ENCODE measurements around the gene ZNF576. TPM values are rescaled to one million over a fixed set of nuclear protein-coding genes. Genes with fewer than 3 reads are reported as not detected.
"Not testable (repeated sequence)": the region's sequence is repeated elsewhere in the genome, so short reads cannot be mapped to it uniquely, and the experiment has no call there.

The ZNF576 gene
- 19.2 and 20.8 TPM in 2 replicates for total RNA-seq

- intact Hi-C loops (cut with micrococcal nuclease), result loop anchor here (1.0 to 2.0 kb wide), 13 partner anchors 16 to 1294 kb away; partner anchors contain the start of genes PHLDB3, PINLYP, SMG9 and XRCC1
Observed at GRCh38 chr19:43595999-43596841, at the start of gene ZNF576, which contains the start of gene IRGQ. TSS of gene ZNF576 (plus strand) at chr19:43596595. CDS start at chr19:43597109, 514 bp downstream. TSS of gene IRGQ (minus strand) at chr19:43596134. CDS start at chr19:43595338, 796 bp downstream.

- intact Hi-C loops (cut with micrococcal nuclease), result not testable (repeated sequence)
Observed at GRCh38 chr19:43547926-43548325, 48.5 kb upstream of the ZNF576 start.

- intact Hi-C loops (cut with micrococcal nuclease), result no loop called here
Observed at GRCh38 chr19:43548706-43549105, 47.7 kb upstream of the ZNF576 start.

DNA sequence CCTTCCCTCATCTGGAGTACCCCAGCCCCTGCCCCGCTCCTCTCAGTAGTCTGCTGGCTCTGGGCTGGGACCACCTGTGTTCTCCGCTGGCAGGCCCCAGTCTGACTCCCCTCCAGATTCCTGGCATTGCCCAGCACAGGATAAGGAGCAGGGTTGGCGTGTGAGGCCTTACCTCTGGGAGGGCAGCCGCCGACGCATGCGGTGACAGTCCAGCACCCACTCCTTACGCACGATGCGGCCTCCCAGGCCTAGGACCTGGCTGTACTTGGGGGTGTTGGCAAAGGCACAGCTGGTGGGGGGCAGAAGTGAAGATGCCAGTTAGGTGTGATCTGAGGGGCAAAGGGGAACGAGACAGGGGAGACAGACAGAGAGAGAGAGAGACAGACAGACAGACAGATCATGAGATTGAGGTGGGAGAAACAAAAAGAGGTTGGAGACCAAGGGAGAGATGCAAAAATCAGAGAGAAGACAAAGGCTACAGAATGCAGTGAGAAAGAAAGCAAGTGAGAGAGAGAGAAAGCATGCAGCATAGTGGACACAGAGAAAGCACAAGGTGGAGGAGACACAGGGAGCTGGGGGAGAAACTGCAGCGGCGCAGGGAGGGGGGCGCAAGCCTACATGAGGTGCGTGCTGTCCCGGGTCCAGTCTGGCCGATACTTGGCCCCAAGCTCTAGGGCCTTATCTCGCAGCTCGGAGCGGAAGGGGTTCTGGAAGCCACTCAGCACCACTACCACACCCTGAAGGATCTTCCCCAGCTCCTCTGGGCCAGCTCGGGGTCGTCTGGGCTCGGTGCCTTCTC, 44.8 kb upstream of the ZNF576 start:
- intact Hi-C loops (cut with micrococcal nuclease), result no loop called here

- intact Hi-C loops (cut with micrococcal nuclease), result no loop called here
Observed at GRCh38 chr19:43552198-43552450, 44.3 kb upstream of the ZNF576 start.

GRCh38 chr19:43552616-43553015, 43.8 kb upstream of the ZNF576 start:
- intact Hi-C loops (cut with micrococcal nuclease), result no loop called here

DNA sequence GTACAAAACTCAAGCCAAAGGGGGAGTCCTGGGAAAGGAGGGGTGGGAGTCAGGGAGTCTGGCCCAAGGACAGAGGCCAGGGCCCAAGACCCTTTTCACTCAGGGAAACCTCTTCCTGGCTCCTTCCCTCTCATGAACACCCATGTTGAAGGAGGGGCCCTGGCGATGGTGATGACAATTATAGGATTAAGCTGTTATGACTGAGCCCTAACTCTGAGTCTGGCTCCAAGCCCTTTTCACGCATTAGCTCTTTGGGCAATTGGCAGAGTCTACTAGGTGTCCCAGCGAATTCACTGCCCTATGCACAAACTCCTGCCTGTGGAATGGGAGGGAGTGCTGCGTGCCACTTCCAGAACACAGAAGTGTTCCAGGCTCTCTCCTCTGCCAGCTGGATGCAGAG, 42.7 kb upstream of the ZNF576 start:
- intact Hi-C loops (cut with micrococcal nuclease), result loop anchor here (2.0 kb wide), 1 partner anchor 65 kb away; the partner anchor contains the start of gene ZNF428

DNA sequence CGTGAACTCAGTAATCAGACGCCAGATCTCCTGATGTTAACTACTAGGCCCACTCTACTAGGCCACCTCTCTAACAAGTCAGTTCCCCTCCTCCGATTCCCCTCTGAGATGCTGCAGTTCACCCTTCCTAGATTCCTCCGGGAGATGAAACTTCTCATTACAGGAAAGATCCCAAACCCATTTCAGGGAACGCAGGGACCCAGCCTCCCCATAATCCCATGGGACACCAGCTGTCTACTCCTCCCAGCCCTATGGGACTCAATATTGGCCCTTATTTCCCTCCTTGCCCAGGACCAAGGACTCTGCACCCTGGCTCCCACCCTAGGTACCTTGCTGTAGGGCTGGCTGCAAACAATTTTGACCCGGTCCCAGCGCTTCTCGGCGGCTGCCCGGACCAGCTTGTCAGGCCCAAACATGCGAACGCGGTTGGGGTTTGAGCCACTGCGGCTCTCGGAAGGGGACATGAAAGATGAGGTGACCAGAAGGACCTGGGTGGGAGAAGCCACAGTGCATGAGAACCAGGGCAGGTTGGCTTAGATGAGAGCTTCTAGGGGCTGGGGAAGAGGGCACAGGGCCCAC, 42.0 kb upstream of the ZNF576 start:
- intact Hi-C loops (cut with micrococcal nuclease), result loop anchor here (2.0 kb wide), 1 partner anchor 64 kb away; the partner anchor contains the start of gene ZNF428

DNA sequence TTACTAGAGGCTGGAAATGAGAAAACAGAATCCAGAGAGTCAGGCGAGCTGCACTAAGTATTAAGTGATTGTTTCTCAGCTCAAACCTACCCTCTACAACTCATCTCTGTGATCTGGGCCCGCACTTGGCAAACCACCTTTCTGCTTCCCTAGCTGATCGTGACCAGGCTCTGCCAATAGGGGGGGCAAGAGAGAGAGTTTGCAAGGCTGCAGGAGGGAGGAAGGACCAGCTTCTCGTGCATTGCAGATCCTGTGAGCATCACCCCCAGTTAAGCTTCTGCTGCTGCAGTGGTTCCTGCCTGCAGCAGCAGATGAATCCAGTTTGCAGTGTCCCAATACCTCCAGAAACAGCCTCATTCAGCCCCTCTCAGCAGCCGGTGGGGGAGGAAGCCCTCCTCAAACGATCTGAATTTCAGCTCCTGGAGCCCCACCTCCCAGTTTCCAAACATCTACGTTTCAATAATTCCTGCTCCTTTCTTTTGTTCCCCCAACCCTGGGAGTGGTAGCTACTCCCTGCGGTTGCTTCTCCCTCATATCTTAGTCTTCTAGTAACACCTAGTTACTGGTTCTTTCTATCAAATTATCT, 41.1 kb upstream of the ZNF576 start:
- intact Hi-C loops (cut with micrococcal nuclease), result loop anchor here (1.0 to 2.0 kb wide), 5 partner anchors 8 to 97 kb away; partner anchors contain the start of genes PINLYP, XRCC1 and ZNF428

DNA sequence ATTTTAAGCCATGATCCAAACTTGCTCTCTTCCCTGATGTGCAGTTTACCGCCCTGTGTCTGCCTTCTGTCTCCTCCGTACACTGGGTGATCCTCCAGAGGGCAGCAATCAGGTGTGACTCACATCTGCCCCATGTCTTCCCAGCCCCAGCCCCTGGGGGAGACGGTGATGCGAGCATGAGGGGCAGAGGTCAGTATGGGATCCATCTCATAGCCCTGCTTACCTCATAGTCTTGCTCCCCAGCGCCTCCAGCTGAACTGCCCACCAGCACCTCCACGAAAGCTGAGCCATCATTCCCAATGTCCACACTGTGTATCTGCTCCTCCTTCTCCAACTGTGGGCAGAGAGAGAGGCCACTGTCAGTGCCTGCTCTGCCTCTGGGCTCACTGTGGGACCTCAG, 35.7 kb upstream of the ZNF576 start:
- intact Hi-C loops (cut with micrococcal nuclease), result no loop called here

GRCh38 chr19:43561139-43561970, 35.0 kb upstream of the ZNF576 start:
- intact Hi-C loops (cut with micrococcal nuclease), result no loop called here

GRCh38 chr19:43562226-43562697, 34.1 kb upstream of the ZNF576 start:
- intact Hi-C loops (cut with micrococcal nuclease), result loop anchor here (1.0 to 2.0 kb wide), 5 partner anchors 13 to 57 kb away; partner anchors contain the start of genes IRGQ, PINLYP, XRCC1 and ZNF428

GRCh38 chr19:43562698-43563241, 33.6 kb upstream of the ZNF576 start:
- intact Hi-C loops (cut with micrococcal nuclease), result loop anchor here (1.0 to 2.0 kb wide), 6 partner anchors 7 to 57 kb away; partner anchors contain the start of genes IRGQ, PINLYP, XRCC1 and ZNF428

DNA sequence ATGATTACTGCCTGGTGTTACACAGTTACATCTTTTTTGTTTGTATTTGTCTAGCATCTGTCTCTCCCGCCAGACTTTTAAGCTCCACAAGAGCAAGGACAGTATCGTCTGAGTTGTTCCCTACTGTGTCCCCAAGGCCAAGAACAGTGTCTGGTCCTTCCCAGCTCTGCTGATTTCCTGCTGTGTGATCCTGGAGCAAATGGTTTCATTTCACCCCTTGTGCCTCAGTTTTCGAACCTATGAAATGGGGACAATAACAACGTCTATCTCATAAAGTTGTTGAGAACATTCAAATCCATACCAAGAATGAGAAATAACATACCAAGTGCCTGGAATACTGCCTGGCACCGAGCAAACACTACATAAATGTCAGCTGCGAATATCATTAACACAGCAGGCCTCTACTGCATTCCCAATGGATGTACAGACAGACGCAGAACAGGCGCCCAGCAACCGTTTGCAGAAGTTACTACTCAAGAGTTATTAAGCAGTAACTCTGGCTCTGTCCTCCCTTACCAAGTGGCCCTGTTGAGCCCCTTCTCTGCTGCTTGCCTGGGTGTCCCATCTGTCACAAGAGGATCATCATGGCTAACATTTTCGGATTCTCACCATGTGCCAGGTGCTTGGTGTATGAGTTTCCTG, 32.5 kb upstream of the ZNF576 start:
- intact Hi-C loops (cut with micrococcal nuclease), result loop anchor here (1.0 to 2.0 kb wide), 3 partner anchors 9 to 31 kb away; partner anchors contain the start of gene ZNF575

DNA sequence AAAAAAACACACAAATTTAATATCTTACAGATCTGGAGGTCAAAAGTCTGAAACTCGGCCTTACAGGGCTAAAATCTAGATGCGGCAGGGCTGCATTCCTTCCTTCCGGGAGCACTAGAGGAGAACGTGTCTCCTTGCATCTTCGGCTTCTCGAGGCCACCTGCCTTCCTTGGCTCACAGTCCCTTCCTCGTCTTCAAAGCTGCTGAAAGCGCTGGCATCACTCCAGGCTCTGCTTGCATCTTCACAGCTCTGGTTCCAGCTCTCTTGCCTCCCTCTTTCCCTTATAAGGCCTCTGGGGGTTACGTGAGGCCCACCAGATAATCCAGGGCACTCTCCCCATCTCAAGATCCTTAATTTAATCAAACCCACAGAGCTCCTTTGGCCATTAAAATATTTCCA, 31.6 kb upstream of the ZNF576 start:
- intact Hi-C loops (cut with micrococcal nuclease), result no loop called here

- intact Hi-C loops (cut with micrococcal nuclease), result no loop called here
Observed at GRCh38 chr19:43569657-43570056, 26.7 kb upstream of the ZNF576 start.

DNA sequence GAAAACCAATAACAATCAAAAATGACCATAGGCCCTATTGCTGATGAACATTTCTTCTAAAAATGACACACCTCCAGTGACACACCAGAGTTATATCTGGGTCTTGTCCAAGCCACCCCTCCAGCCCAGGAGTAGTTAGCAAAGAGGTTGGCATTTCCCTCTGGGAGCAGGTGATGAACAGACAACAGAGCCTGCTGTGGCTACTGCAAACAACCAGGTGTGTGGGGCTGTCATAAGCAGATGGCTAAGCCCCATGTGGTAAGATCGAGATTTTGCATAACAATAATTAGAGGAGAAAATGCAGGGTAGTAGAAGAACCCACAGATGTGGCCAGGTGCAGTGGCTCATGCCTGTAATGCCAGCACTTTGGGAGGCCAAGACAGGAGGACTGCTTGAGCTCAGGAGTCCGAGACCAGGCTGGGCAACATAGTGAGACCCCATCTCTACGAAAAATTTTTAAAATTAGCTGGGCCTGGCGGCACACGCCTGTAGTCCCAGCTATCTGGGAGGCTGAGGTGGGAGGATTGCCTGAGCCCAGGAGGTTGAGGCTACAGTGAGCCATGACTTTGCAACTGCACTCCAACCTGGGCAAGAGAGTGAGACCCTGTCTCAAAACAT, 26.1 kb upstream of the ZNF576 start:
- intact Hi-C loops (cut with micrococcal nuclease), result no loop called here

GRCh38 chr19:43572171-43572588, 24.2 kb upstream of the ZNF576 start:
- intact Hi-C loops (cut with micrococcal nuclease), result no loop called here
